Activated CD4-positive, alpha-beta T cell treated with anti-CD3 and anti-CD28 coated beads, Interleukin-2, Interleukin-4, amounts not matched to agents 100 ng/mL and 50 ng/mL, durations not matched to agents 16 hours and 8 hours (primary cell): Measurements from ENCODE around the gene MKX.
"Not testable (repeated sequence)": the region's sequence is repeated elsewhere in the genome, so short reads cannot be mapped to it uniquely, and the experiment has no call there.

ENCODE experiments used
- DNase-seq: peaks from one replicate; pipeline ENCODE4 v3.0.0-alpha.2; 2020; ENCODE audit warnings: low spot score

The MKX gene

GRCh38 chr10:27692663-27693062, 53.0 kb downstream of the MKX start:
- DNase-seq, result no peak

- no peak for DNase-seq
These were observed 56.6 kb downstream of the MKX start for GRCh38 chr10:27688991-27689390.

DNA sequence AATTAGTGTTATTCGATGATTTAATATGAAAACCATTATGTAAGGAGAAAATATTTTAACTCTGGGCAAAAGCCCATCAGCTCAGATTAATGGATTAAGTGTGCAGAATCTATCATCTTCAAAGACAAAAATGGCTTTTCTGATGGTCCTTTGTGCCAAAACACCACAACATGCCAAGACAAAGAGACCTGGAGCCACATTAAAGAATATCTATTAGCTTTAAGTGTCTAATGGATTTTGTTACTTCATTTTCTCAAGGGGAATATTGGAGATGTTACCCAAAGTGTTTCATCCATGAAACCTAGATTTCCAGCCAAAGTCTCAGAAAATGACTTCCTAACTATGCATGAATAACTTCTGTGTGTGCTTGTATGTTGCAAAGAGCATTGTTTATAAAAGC, 57.3 kb downstream of the MKX start:
- no peak for DNase-seq

- DNase-seq, result no peak
These were observed 57.9 kb downstream of the MKX start for GRCh38 chr10:27687743-27688142.

GRCh38 chr10:27687326-27687725, 58.3 kb downstream of the MKX start:
- no peak for DNase-seq

- DNase-seq, result no peak
These were observed 59.9 kb downstream of the MKX start for GRCh38 chr10:27685681-27686080.

DNA sequence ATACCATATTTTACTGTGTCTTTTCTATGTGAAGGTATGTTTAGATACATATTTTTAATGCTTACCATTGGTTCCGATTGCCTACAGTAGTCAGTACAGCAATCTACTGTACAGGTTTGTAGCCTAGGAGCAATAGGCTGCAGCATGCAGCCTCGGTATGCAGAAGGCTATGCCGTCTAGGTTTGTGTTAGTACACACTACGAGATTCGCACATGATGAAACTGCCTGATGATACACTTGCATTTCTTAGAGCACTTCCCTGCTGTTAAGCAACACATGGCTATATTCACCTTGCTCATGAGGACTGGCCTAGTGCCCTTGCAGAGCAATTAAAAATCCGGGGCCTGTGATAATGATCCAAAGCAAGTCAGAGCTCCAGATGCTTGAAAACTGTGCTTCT, 62.4 kb downstream of the MKX start:
- DNase-seq, result no peak

DNA sequence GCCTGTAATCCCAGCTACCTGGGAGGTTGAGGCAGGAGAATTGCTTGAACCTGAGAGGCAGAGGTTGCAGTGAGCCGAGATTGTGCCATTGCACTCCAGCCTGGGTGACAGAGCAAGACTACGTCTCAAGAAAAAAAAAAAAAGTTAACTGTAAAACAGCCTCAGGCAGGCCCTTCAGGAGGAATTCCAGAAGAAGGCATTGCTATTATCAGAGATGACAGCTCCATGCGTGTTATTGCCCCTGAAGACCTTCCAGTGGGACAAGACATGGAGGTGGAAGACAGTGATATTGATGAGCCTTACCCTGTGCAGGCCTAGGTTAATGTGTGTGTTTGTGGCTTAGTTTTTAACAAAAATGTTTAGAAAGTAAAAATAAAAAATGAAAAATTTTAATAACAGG, 63.8 kb downstream of the MKX start:
- not testable (repeated sequence) for DNase-seq

DNA sequence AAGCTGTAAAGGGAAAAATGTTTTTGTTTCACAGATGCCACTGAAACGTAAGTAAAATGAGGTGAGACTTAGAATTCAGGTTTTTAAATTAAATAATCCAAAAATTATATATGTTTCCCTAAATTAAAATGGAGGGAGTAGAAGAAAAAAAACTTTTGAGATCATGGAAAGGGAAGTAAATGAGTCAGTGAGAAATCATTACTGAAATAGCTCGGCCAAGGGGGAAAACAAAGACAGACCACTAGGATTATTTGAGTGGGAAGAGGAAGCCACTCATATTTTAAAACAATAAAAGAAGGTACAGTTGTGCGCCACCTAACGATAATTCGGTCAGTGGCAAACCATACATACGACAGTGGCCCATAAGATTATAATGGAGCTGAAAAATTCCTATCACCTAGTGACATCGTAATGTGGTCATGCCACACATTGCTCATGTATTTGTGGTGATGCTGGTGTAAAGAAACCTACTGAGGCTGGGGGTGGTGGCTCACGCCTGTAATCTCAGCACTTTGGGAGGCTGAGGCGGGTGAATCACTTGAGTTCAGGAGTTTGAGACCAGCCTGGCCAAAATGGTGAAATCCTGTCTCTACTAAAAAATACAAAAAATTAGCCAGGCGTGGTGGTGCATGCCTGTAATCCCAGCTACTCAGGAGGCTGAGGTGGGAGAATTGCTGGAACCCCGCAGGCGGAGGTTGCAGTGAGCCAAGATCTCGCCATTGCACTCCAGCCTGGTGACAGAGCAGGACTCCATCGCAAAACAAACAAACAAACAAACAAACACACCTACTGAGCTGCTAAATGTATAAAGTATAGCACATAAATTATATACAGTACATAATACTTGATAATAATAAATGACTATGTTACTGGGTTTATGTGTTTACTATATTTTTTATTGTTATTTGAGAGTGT, 64.7 kb downstream of the MKX start:
- DNase-seq, result no peak

GRCh38 chr10:27680006-27680557, 65.5 kb downstream of the MKX start:
- no peak for DNase-seq

- DNase-seq, result no peak
These were observed 66.2 kb downstream of the MKX start for GRCh38 chr10:27679369-27679912.

DNA sequence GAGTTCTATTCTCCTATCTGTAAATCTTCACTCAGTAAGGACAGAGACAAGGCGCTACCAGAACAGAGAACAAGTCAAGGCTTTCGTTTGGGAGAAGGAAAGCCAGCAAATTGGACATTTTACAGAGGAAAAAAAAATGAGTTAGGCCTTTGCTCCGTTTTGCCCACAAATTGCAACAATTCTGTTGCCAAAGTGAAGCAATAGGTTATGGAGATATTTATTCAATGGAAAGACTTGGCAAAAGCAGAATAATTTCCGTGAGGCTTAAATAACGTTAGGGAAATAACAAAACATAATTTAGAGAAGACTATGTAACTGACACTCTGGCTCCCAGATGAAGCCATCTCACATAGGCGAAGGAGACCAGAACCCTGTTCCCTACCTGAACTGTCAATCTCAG, 67.5 kb downstream of the MKX start:
- DNase-seq, result no peak

DNA sequence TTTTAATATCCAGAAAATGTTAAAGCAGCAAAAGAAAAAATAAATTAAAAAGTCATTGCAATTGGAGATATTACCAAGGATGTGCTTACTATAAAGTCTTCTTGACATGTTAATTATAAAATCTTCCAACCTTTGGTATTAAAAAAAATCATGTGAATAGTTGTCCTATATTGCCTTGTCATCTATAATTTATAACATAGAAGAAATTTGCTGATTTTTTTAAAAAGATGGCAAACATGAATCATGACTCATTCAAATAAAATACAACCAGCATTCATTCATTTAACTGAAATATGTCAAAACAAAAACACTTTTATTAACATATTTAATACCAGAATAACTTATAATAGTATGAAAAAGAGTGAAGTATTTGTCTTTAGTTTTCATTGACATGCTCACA, 72.6 kb downstream of the MKX start:
- DNase-seq, result no peak

DNA sequence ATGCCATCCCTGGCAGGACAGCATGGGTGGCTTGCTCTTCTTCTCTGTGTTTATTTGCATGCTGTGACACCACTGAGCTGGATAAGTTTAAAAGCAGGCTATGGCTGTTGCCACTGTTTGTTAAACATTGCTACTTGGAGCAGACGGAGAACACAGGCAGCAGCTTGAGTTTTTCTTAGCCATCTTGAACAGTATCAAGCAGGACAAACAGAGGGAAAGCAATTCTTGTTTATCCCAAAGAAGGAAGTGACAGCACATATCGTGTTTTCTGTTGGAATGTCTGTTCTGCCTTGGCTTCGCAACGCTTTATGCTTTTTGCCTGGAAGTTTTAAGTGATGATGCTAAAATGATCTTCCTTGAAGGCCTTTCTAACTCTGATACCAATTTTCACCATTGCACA, 73.8 kb downstream of the MKX start:
- no peak for DNase-seq

DNA sequence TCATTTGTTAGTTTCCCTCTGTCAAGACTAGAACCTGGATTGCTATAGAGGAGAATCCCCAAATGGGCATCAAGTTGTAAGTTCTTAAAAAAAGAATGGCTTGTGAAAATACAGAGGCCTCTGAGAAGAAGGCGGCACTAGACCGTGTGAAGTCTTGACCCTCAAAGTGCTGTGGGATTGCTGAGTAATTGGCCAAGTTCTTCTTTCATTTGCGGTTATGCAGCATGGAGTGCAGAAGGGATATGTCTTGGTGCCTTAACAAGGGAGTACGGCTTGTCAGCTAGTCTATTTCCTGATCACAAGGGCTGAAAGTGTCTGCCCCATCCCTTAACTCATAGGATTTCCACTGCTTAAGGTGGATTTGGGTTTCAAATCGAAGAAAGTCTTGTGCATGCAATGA, 81.2 kb downstream of the MKX start:
- DNase-seq, result no peak

- DNase-seq, result no peak
These were observed 82.0 kb downstream of the MKX start for GRCh38 chr10:27663621-27664020.

DNA sequence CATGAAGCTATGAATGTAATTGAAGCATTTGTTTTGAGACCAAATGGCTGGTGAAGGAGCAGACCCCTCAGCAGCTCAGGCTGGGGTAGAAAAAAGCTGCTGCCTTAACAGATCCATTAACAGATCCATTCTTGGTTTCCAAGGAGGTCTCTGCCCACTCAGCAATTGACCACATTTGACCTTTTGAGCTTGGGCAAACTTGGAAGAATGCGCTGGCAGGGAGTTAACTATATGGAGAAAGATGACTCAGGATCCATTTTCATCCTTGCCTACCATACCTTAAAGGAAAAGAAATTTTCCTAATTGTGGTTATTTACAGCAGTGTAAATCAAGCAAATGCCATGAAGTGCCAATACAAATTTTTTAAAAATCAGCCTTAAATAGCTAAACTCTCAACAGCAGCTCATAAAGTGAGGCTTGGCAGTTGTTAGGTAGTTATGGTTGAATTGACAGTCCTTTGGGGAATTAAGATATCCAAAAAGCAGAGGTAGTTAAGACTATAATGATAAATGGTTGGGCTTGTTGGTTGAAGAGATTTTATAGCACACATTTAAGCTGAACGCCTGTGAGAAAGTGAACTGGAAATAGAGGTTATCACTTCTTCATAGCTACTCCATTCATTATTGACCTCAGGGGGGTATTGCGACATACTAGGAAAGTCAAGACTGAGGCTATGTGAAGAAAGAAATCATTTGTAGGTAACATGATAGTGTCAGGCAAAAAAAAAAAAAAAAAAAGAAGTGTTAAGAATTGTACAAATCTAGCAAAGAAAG, 83.9 kb downstream of the MKX start:
- DNase-seq, result no peak

GRCh38 chr10:27660711-27661110, 84.9 kb downstream of the MKX start:
- no peak for DNase-seq

DNA sequence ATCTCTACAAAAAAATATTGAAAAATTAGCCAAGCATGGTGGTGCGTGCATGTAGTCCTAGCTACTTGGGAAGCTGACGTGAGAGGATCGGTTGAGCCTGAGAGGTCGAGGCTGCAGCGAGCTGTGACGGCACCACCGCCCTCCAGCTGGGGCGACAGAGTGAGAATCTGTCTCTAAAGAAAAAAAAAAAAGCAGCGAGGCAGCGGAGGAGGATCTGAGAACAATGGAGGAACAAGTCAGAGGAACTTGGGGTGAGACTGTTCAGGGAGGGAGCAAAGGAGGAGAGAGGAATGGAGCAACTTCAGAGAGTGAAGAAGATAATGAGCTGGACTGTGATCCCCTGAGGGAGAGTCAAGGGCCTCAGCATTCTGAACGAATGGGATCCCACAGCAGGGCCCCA, 85.4 kb downstream of the MKX start:
- no peak for DNase-seq

DNA sequence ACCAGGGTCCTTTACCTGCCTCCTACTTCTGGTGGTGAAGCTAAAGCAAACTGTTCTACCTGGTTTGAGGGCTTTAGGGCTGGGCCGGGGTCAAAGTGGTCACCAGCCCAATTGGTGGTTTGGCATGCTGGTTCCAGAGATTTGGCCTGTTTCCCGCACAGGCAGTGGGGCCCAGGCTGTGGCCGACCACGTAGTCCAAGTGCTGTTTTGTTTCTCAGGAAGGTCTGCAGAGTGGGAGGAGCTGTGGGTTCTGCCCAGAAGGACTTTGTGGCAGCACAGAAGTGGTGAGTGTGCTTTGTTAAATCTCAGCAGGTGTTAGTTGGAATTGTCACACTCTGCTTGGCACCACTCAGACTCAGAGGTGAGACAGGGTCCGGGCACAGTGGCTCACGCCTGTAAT, 85.8 kb downstream of the MKX start:
- DNase-seq, result no peak

DNA sequence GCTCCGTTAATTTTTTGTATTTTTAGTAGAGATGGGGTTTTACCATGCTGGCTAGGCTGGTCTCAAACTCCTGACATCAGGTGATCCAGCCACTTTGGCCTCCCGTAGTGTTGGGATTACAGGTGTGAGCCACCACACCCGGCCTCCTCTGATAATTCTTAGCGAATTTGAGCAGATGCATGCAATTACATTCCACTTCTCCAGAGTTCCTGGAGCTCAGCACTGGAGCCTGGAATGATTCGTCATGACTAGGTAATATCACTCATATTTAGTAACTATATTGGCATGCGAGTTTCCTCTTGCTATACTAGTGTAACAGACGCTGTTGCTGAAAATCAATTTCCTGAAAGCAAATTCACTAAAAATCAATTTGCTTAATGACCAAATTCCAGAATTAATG, 86.8 kb downstream of the MKX start:
- no peak for DNase-seq

- DNase-seq, result no peak
These were observed 90.3 kb downstream of the MKX start for GRCh38 chr10:27655296-27655695.

DNA sequence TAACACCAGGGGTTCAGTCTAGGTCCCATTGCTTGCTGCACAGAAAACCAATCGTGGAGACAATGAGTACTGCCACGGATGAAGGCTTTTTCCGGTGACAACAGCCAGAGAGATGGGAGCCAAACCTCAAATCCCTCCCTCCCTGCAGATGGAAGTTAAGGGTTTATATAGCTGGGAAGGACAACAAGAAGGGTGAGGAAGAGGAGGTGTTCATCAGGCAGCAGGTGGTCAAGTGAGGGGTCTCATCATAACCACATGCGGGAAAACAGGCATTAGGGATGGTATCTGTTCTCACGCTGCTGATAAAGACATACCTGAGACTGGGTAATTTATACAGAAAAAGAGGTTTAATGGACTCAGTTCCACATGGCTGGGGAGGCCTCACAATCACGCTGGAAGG, 91.3 kb downstream of the MKX start:
- DNase-seq, result no peak
